NOMO-1 treated with dmso at 0.1 percent for 144 hours (cell line): Measurements from ENCODE around the gene SREBF2.

Experiments
- DNase-seq: peaks from one replicate; lab custom pipeline; 2025; ENCODE audit not compliant: unreplicated experiment; lab: John Stamatoyannopoulos, UW

Gene SREBF2

GRCh38 chr22:41919357-41920224 lies 86.7 kb downstream of the SREBF2 start:
- peak; percentile 71 for DNase-seq

- DNase-seq = peak; percentile 50
These were observed 87.5 kb downstream of the SREBF2 start for GRCh38 chr22:41920271-41920976.

GRCh38 chr22:41922328-41922727 lies 89.4 kb downstream of the SREBF2 start:
- no peak for DNase-seq

- DNase-seq = no peak
These were observed 90.2 kb downstream of the SREBF2 start for GRCh38 chr22:41922940-41923594.

- no peak for DNase-seq
These were observed 90.8 kb downstream of the SREBF2 start for GRCh38 chr22:41923595-41924276.

- DNase-seq = peak; percentile 60
These were observed 93.0 kb downstream of the SREBF2 start for GRCh38 chr22:41925783-41926460.

- no peak for DNase-seq
These were observed 94.9 kb downstream of the SREBF2 start for GRCh38 chr22:41927813-41928212.

- no peak for DNase-seq
These were observed 95.9 kb downstream of the SREBF2 start for GRCh38 chr22:41928593-41929417.

GRCh38 chr22:41929418-41929810 lies 96.5 kb downstream of the SREBF2 start:
- no peak for DNase-seq

- DNase-seq = no peak
These were observed 98.9 kb downstream of the SREBF2 start for GRCh38 chr22:41931701-41932269.

- no peak for DNase-seq
These were observed 99.4 kb downstream of the SREBF2 start for GRCh38 chr22:41932353-41932752.

- DNase-seq = no peak
These were observed 100.7 kb downstream of the SREBF2 start for GRCh38 chr22:41933411-41934177.

GRCh38 chr22:41934284-41935014 lies 101.5 kb downstream of the SREBF2 start:
- no peak for DNase-seq

GRCh38 chr22:41935015-41935351 lies 102.1 kb downstream of the SREBF2 start:
- no peak for DNase-seq

GRCh38 chr22:41935509-41935908 lies 102.6 kb downstream of the SREBF2 start:
- no peak for DNase-seq

- DNase-seq = no peak
These were observed 103.9 kb downstream of the SREBF2 start for GRCh38 chr22:41936894-41937169.

- DNase-seq = no peak
These were observed 107.3 kb downstream of the SREBF2 start for GRCh38 chr22:41939981-41940831.
